NCI-H524 treated with DMSO at 0.1 percent for 48 hours (cell line): Measurements from ENCODE around the gene S100A13.
"Not testable (repeated sequence)": the region's sequence is repeated elsewhere in the genome, so short reads cannot be mapped to it uniquely, and the experiment has no call there.

ENCODE experiments used
- DNase-seq: peaks from one replicate; lab custom pipeline; 2025; lab: John Stamatoyannopoulos, UW

Gene S100A13

GRCh38 chr1:153648000-153648643 is 20.8 kb upstream of the S100A13 start:
- DNase-seq = no peak

- DNase-seq = no peak
Observed at GRCh38 chr1:153647346-153647714, 20.0 kb upstream of the S100A13 start.

GRCh38 chr1:153646672-153647345 is 19.5 kb upstream of the S100A13 start:
- no peak for DNase-seq

- DNase-seq = no peak
Observed at GRCh38 chr1:153643816-153644215, 16.5 kb upstream of the S100A13 start.

GRCh38 chr1:153643100-153643499 is 15.8 kb upstream of the S100A13 start:
- no peak for DNase-seq

- DNase-seq = no peak
Observed at GRCh38 chr1:153642161-153642560, 14.9 kb upstream of the S100A13 start.

GRCh38 chr1:153640861-153641260 is 13.6 kb upstream of the S100A13 start:
- no peak for DNase-seq

- DNase-seq = not testable (repeated sequence)
Observed at GRCh38 chr1:153640213-153640612, 12.9 kb upstream of the S100A13 start.

GRCh38 chr1:153639280-153639679 is 12.0 kb upstream of the S100A13 start:
- DNase-seq = no peak

- no peak for DNase-seq
Observed at GRCh38 chr1:153638261-153638660, 11.0 kb upstream of the S100A13 start.

- no peak for DNase-seq
Observed at GRCh38 chr1:153636312-153636711, 9.0 kb upstream of the S100A13 start.

GRCh38 chr1:153635872-153636271 is 8.6 kb upstream of the S100A13 start:
- DNase-seq = no peak

- DNase-seq = peak; percentile 57
Observed at GRCh38 chr1:153633754-153634665, 6.7 kb upstream of the S100A13 start, which contains the start of gene CHTOP. TSS of gene CHTOP (plus strand) at chr1:153634066. CDS start at chr1:153636589, 2,523 bp downstream.

GRCh38 chr1:153633161-153633753 is 6.0 kb upstream of the S100A13 start:
- no peak for DNase-seq

- DNase-seq = no peak
Observed at GRCh38 chr1:153631047-153632022, 4.0 kb upstream of the S100A13 start.

GRCh38 chr1:153630384-153630783 is 3.1 kb upstream of the S100A13 start:
- no peak for DNase-seq

- DNase-seq = no peak
Observed at GRCh38 chr1:153629971-153630370, 2.7 kb upstream of the S100A13 start.

- no peak for DNase-seq
Observed at GRCh38 chr1:153629343-153629665, 2.0 kb upstream of the S100A13 start.

GRCh38 chr1:153628638-153629342 is 1.5 kb upstream of the S100A13 start:
- DNase-seq = no peak
